Measurements from ENCODE around the gene TRABD2B.

GRCh38 chr1:47991673-47992072 lies 5.5 kb downstream of the TRABD2B start:
- TF ChIP-seq EP300 (IDR thresholded peaks at IDR 0.05) (no peak), CTCF (IDR thresholded peaks at IDR 0.05) (no peak), POLR2AphosphoS5 (IDR thresholded peaks at IDR 0.05) (no peak), POLR2A (IDR thresholded peaks at IDR 0.05) (no peak)
